ENCODE measurements around the gene CPED1.

The CPED1 gene

DNA sequence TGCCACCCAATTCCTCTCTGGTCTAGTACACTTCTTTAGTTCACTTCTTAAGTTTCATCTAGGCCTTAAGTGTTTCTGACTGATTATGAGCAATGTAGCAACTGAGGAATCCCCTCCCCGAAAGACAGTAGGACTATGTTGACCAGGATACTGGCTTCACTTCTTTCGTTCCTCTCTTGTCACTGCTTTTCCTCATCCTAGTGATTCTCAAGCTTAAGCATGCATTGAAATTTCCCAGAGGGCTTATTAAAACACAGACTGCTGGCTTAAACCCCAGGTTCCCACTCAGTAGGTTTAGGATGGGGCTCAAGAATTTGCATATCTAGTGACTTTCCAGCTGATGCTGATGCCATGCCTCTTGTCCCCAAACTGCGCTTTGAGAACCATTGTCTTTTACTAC, 175.7 kb downstream of the CPED1 start:
- 92% methylated on average over 3 of the region's 3 CpGs for WGBS
- Histone ChIP-seq H3K4ac (ENCODE audit: low read depth in 1 of 2, low read length in 2 of 2) (no peak overlapping the region), H2BK5ac (ENCODE audit: low read depth, low read length, poor library complexity, severe bottlenecking) (no peak overlapping the region), H3K18ac (ENCODE audit: low read depth in 1 of 2, low read length in 2 of 2) (no peak overlapping the region), H2AFZ (ENCODE audit: low read depth, low read length) (no peak overlapping the region), H3K79me1 (replicated peaks; ENCODE audit: low read length, poor library complexity, severe bottlenecking) (no peaks in the 10 kb centered on the region), H3K4me2 (ENCODE audit: low read length, poor library complexity, severe bottlenecking) (no peak overlapping the region), H3K9me3 (ENCODE audit: control insufficient read depth, low read length) (no peaks in the 10 kb centered on the region), H4K8ac (ENCODE audit: low read length) (no peak overlapping the region), H3K9ac (ENCODE audit: low read length) (no peak overlapping the region), H3K36me3 (ENCODE audit: control insufficient read depth in 1 of 2, insufficient read depth in 2 of 2, low read depth in 1 of 2, low read length in 2 of 2) (no peaks in the 10 kb centered on the region), H3K23ac (ENCODE audit: low read length in 2 of 2) (no peak overlapping the region), H2BK12ac (ENCODE audit: low read length in 2 of 2) (no peak overlapping the region), H3K27ac (ENCODE audit: low read length, poor library complexity, severe bottlenecking) (no peak overlapping the region), H3K4me1 (ENCODE audit: control insufficient read depth, insufficient read depth, low read depth, low read length) (no peaks in the 10 kb centered on the region), H4K91ac (ENCODE audit: low read length) (no peak overlapping the region), H2AK5ac (ENCODE audit: low read length, severe bottlenecking) (no peak overlapping the region), H3K4me3 (ENCODE audit: insufficient read depth in 1 of 2, low read depth in 1 of 2, low read length in 2 of 2) (no peak overlapping the region), H2BK120ac (ENCODE audit: low read depth, low read length) (no peak overlapping the region), H3K14ac (ENCODE audit: low read length in 2 of 2) (no peak overlapping the region), H3K27me3 (ENCODE audit: control insufficient read depth in 1 of 2, insufficient read depth in 1 of 2, low read length in 2 of 2) (no peaks in the 10 kb centered on the region), H2BK15ac (ENCODE audit: low read depth, poor library complexity, severe bottlenecking) (no peak overlapping the region)
- DNase-seq: no peak

DNA sequence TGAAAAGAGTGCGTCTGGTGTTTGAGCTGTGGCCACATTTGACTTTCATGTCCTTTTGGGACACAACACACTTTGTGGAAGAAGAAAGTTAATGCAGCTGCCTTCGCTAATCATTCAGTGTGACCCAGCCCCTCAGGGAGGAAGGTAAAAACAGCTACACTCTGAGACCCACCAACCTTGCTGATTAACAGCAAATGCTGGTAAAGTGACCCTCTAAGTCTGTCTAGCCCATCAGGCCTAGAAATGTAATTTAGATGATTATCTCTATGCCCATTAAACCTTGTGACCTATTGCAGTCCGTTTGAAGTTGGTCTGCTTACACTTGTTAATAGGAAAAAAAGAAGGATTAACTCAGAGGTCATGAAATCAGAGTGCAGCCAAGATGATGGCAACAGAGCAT, 178.4 kb downstream of the CPED1 start:
- H2BK5ac ChIP-seq (ENCODE audit: low read depth, low read length, poor library complexity, severe bottlenecking): no peak overlapping the region
- H3K4me3 ChIP-seq (ENCODE audit: insufficient read depth in 1 of 2, low read depth in 1 of 2, low read length in 2 of 2): no peak overlapping the region
- no peak overlapping the region for H3K9ac ChIP-seq (ENCODE audit: low read length)

DNA sequence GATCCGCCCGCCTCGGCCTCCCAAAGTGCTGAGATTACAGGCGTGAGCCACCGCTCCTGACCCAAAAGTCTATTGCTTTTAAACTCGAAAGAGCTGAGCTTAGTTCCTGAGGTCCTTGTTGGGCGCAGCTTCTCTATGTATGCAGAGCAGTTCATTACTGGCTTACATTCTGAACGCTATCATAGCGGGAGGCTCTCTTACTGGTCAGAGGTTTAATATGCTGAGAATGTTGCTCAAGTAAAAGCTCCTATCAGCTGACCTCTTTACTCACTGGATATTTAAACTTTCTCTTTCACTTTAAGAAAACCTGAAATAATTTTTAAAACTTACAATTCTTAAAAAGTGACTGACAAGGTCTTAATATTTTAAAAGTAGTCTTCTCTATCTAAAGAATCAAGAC, 179.5 kb downstream of the CPED1 start:
- no peaks in the 10 kb centered on the region for H3K9me3 ChIP-seq (ENCODE audit: control insufficient read depth, low read length)
- no peaks in the 10 kb centered on the region for H3K79me1 ChIP-seq (replicated peaks; ENCODE audit: low read length, poor library complexity, severe bottlenecking)
- no peak overlapping the region for H3K9ac ChIP-seq (ENCODE audit: low read length)
- no peak overlapping the region for H3K4me2 ChIP-seq (ENCODE audit: low read length, poor library complexity, severe bottlenecking)
- no peak for DNase-seq
- no peak overlapping the region for H3K14ac ChIP-seq (ENCODE audit: low read length in 2 of 2)
- 99% methylated on average over 8 of the region's 9 CpGs for WGBS
- no peak overlapping the region for H3K23ac ChIP-seq (ENCODE audit: low read length in 2 of 2)
- H3K4me3 ChIP-seq (ENCODE audit: insufficient read depth in 1 of 2, low read depth in 1 of 2, low read length in 2 of 2): no peak overlapping the region
- H4K91ac ChIP-seq (ENCODE audit: low read length): no peak overlapping the region
- no peak overlapping the region for H3K4ac ChIP-seq (ENCODE audit: low read depth in 1 of 2, low read length in 2 of 2)
- no peak overlapping the region for H2BK120ac ChIP-seq (ENCODE audit: low read depth, low read length)
- H3K27me3 ChIP-seq (ENCODE audit: control insufficient read depth in 1 of 2, insufficient read depth in 1 of 2, low read length in 2 of 2): no peaks in the 10 kb centered on the region
- H3K36me3 ChIP-seq (ENCODE audit: control insufficient read depth in 1 of 2, insufficient read depth in 2 of 2, low read depth in 1 of 2, low read length in 2 of 2): no peaks in the 10 kb centered on the region
- no peak overlapping the region for H2BK5ac ChIP-seq (ENCODE audit: low read depth, low read length, poor library complexity, severe bottlenecking)
- H2AK5ac ChIP-seq (ENCODE audit: low read length, severe bottlenecking): no peak overlapping the region
- no peak overlapping the region for H3K27ac ChIP-seq (ENCODE audit: low read length, poor library complexity, severe bottlenecking)
- no peak overlapping the region for H3K18ac ChIP-seq (ENCODE audit: low read depth in 1 of 2, low read length in 2 of 2)
- no peak overlapping the region for H2BK15ac ChIP-seq (ENCODE audit: low read depth, poor library complexity, severe bottlenecking)
- no peak overlapping the region for H4K8ac ChIP-seq (ENCODE audit: low read length)
- no peak overlapping the region for H2AFZ ChIP-seq (ENCODE audit: low read depth, low read length)
- H2BK12ac ChIP-seq (ENCODE audit: low read length in 2 of 2): no peak overlapping the region
- no peaks in the 10 kb centered on the region for H3K4me1 ChIP-seq (ENCODE audit: control insufficient read depth, insufficient read depth, low read depth, low read length)

More for the DNA sequence above, 178.4 kb downstream of the CPED1 start:
- H3K14ac ChIP-seq (ENCODE audit: low read length in 2 of 2): no peak overlapping the region
- H3K79me1 ChIP-seq (replicated peaks; ENCODE audit: low read length, poor library complexity, severe bottlenecking): no peaks in the 10 kb centered on the region
- WGBS: 46% methylated on average over 3 of the region's 3 CpGs
- no peaks in the 10 kb centered on the region for H3K27me3 ChIP-seq (ENCODE audit: control insufficient read depth in 1 of 2, insufficient read depth in 1 of 2, low read length in 2 of 2)
- H3K23ac ChIP-seq (ENCODE audit: low read length in 2 of 2): no peak overlapping the region
- no peak for DNase-seq
- H2AFZ ChIP-seq (ENCODE audit: low read depth, low read length): no peak overlapping the region
- no peak overlapping the region for H3K4ac ChIP-seq (ENCODE audit: low read depth in 1 of 2, low read length in 2 of 2)
- H2BK12ac ChIP-seq (ENCODE audit: low read length in 2 of 2): no peak overlapping the region
- H2AK5ac ChIP-seq (ENCODE audit: low read length, severe bottlenecking): no peak overlapping the region
- H3K9me3 ChIP-seq (ENCODE audit: control insufficient read depth, low read length): no peaks in the 10 kb centered on the region
- H3K4me1 ChIP-seq (ENCODE audit: control insufficient read depth, insufficient read depth, low read depth, low read length): no peaks in the 10 kb centered on the region
- no peak overlapping the region for H3K27ac ChIP-seq (ENCODE audit: low read length, poor library complexity, severe bottlenecking)
- no peak overlapping the region for H3K4me2 ChIP-seq (ENCODE audit: low read length, poor library complexity, severe bottlenecking)
- no peak overlapping the region for H4K91ac ChIP-seq (ENCODE audit: low read length)
- H2BK120ac ChIP-seq (ENCODE audit: low read depth, low read length): no peak overlapping the region
- no peak overlapping the region for H2BK15ac ChIP-seq (ENCODE audit: low read depth, poor library complexity, severe bottlenecking)
- no peak overlapping the region for H3K18ac ChIP-seq (ENCODE audit: low read depth in 1 of 2, low read length in 2 of 2)
- H3K36me3 ChIP-seq (ENCODE audit: control insufficient read depth in 1 of 2, insufficient read depth in 2 of 2, low read depth in 1 of 2, low read length in 2 of 2): no peaks in the 10 kb centered on the region
- no peak overlapping the region for H4K8ac ChIP-seq (ENCODE audit: low read length)

DNA sequence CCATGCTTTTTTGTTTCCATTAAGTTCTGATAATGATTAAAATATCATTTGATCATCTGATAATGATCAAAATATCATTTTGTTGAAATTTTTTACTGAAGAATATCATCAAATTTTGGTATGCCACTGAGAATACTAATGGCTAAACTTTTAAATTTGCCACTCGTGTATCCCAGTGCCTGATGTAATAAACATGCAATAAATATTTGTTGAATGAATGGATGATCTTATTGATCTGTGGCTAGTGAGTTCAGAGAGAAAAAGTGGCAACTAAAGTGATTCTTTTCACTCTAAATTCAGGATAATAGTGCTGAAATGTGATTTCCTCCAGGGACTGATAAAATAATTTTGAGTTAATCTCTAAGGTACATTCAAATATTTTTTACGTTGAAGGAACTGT, 181.0 kb downstream of the CPED1 start:
- Histone ChIP-seq H3K27me3 (ENCODE audit: control insufficient read depth in 1 of 2, insufficient read depth in 1 of 2, low read length in 2 of 2) (no peaks in the 10 kb centered on the region), H3K4me2 (ENCODE audit: low read length, poor library complexity, severe bottlenecking) (no peak overlapping the region), H3K18ac (ENCODE audit: low read depth in 1 of 2, low read length in 2 of 2) (no peak overlapping the region), H2BK12ac (ENCODE audit: low read length in 2 of 2) (no peak overlapping the region), H2AK5ac (ENCODE audit: low read length, severe bottlenecking) (no peak overlapping the region), H4K91ac (ENCODE audit: low read length) (no peak overlapping the region), H3K4me1 (ENCODE audit: control insufficient read depth, insufficient read depth, low read depth, low read length) (no peaks in the 10 kb centered on the region), H3K23ac (ENCODE audit: low read length in 2 of 2) (no peak overlapping the region), H3K9ac (ENCODE audit: low read length) (no peak overlapping the region), H2BK120ac (ENCODE audit: low read depth, low read length) (no peak overlapping the region), H3K79me1 (replicated peaks; ENCODE audit: low read length, poor library complexity, severe bottlenecking) (no peaks in the 10 kb centered on the region), H3K36me3 (ENCODE audit: control insufficient read depth in 1 of 2, insufficient read depth in 2 of 2, low read depth in 1 of 2, low read length in 2 of 2) (no peaks in the 10 kb centered on the region), H3K4ac (ENCODE audit: low read depth in 1 of 2, low read length in 2 of 2) (no peak overlapping the region), H2BK15ac (ENCODE audit: low read depth, poor library complexity, severe bottlenecking) (no peak overlapping the region), H3K27ac (ENCODE audit: low read length, poor library complexity, severe bottlenecking) (no peak overlapping the region), H4K8ac (ENCODE audit: low read length) (no peak overlapping the region), H3K4me3 (ENCODE audit: insufficient read depth in 1 of 2, low read depth in 1 of 2, low read length in 2 of 2) (no peak overlapping the region), H3K14ac (ENCODE audit: low read length in 2 of 2) (no peak overlapping the region), H2BK5ac (ENCODE audit: low read depth, low read length, poor library complexity, severe bottlenecking) (no peak overlapping the region), H2AFZ (ENCODE audit: low read depth, low read length) (no peak overlapping the region), H3K9me3 (ENCODE audit: control insufficient read depth, low read length) (no peaks in the 10 kb centered on the region)
- no peak for DNase-seq
- 90% methylated on average over 2 of the region's 2 CpGs for WGBS

All from mesenchymal stem cell (in vitro differentiated cells and primary cell).